GM19035 (cell line): ENCODE results near the gene NENF.
"Not testable (repeated sequence)": the region's sequence is repeated elsewhere in the genome, so short reads cannot be mapped to it uniquely, and the experiment has no call there.

Source experiments
- ATAC-seq: cut with Tn5 transposase; IDR thresholded peaks from one replicate; pipeline ENCODE4 v1.9.1; 2021; ENCODE audit not compliant: unreplicated experiment

The NENF gene

DNA sequence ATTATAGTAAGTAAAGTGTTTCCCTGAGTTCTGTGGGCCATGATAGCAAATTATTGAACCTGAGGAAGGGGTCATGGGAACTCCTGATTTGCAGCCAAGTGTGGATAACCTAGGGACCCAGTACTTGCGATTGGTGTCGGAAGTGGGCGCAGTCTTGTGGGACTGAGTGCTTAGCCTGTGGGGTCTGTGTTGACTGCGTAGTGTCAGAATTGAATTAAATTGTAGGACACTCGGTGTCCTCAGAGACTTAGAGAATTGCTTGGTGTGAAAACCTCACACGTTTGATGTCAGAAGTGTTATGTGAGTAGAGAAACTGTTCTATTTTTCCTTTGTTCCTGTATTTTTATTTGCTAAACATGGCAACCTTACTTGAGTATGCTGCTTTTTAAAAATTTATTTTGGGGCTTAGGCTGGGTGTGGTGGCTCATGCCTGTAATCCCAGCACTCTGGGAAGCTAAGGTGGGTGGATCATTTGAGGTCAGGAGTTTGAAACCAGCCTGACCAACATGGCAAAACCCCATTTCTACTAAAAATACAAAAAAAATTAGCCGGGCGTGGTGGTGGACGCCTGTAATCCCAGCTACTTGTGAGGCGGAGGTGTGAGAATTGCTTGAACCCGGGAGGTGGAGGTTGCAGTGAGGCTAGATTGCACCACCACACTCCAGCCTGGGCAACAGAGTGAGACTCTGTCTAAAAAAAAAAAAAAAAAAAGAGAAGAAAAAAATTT is 48.2 kb downstream of the NENF start:
- ATAC-seq, result not testable (repeated sequence)

DNA sequence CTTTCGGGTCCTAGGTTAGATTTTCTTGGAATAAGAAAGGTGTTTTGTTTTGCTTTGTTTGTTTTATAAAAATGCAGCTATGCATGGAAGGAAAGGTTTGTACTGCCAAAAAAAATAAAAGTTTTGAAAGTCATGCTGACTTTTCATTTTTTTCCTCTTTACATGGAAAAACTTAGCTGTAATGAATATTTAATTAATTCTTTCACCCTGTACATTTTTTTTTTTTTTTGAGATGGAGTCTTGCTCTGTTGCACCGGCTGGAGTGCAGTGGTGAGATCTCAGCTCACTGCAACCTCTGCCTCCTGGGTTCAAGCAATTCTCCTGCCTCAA is 48.7 kb downstream of the NENF start:
- no peak for ATAC-seq

DNA sequence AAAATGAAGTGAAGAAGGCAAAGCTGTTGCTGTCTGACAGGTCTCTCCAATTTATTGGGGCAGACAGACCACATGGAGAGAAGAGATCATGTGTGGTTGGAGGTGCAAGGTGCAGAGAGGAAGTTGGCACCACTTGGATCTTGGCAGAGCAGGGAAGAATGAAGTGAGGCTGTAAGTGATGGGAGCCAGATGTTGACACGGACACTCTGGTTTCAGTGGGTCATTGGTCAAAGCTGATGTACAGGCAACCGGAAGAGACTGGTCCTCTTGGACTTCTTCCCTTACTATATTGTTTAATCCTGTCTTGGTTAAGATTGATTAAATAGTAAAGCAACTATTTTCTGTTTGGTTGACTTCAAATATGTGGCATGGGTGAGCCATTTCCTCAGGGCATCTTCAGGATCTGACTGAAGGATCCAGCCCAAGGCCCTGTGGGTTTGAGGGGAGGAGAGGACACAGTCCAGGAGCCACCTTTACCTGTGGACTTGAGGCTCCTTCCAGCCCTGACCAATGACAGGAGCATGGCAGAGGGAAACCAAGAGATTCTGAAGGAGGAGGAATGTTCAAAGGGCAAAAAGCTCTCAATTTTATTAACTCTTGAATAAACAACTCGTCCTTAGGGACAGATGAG is 49.4 kb downstream of the NENF start:
- no peak for ATAC-seq

DNA sequence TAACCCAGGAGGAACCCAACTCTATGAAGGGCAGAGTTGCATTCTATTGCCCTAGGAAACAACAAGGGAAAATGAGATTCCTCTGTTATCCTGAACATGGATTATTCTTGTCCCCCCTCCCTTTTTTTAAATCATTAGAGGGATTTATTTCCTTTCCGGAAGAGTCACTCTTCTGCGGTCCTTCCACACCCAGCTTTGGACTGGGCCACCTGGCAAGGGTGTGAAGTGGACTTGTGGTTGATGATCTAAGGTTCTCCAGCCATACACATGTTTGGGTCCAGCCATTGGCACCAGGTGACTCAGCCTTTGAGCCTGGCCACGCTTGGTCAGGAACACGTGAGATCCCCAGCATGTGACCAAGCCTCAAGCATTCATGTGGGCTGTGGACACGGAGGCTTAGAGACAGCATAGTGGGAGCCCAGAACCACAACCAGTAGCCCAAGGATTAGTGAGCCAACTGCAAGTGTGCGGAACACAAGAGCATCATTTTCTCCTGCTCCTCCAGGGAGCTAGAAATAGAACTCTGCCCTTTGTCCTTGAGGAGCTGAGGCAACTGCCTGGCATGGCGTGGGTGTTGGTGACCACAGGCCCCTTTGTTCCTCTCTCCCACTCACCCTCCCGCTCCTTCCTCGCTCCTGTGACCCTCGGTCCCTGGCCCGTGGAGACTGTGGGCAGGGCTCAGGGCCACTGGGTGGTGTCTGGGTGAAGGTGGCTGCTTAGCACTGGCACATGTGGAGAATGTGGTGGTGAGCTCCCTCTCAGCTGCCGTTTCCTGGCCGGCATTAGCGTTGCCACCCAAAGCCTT is 50.1 kb downstream of the NENF start:
- ATAC-seq, result no peak

DNA sequence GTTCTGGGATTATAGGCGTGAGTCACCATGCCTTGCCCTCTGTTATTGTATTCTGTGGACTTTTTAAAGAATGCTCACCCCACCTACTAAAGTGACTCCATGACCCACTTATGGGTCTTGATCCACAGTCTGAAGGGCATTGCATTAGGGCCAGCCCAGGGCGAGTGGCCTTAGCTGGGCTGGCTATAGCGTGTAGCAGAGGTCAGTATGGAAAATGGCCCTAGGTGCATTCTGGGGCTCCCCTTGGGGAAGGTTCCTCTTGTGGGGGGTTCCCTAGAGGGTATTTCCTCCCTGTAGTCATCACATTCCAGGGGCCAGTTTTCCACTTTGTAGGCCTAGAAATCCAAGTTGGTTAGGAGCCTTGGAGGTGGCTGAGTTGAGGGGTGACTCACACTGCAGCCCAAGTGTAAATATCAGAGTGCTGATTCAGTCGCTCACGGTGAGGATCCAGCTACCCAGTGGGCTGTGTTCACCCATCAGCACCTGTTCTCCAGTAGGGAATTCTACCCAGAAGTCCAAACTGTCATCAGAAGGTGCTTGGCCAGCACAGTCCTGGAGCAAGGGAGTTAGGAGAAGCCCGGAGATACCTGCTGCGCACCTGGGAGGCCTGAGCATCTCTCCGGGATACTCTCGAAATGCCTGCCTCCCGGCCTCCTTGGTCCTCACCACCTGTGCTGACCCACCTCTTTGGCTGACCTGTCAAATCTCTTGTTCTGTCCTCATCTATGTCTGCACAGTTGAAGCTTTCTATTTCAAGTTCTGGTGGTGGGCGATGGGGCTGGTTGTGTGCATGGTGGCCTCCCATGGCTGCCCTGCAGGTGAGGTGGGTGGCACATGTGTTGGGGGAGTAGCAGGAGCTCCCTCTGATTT is 52.2 kb downstream of the NENF start:
- ATAC-seq, result no peak

DNA sequence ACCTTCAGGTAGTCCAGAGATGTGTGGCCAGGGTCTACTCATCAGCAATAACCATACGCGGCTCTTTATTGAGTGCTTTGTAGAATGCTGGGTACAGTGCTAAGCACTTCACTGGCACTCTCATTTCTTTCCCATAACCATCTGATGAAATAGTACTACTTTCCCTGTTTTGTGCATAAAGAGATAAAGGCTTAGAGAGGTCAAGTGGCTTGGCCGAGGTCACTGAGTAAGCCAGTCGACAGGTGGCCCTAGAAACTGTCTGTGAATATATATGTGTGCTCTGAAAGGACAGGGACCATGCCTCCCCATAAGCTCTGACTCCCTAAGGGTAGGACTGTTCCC is 52.8 kb downstream of the NENF start:
- no peak for ATAC-seq

DNA sequence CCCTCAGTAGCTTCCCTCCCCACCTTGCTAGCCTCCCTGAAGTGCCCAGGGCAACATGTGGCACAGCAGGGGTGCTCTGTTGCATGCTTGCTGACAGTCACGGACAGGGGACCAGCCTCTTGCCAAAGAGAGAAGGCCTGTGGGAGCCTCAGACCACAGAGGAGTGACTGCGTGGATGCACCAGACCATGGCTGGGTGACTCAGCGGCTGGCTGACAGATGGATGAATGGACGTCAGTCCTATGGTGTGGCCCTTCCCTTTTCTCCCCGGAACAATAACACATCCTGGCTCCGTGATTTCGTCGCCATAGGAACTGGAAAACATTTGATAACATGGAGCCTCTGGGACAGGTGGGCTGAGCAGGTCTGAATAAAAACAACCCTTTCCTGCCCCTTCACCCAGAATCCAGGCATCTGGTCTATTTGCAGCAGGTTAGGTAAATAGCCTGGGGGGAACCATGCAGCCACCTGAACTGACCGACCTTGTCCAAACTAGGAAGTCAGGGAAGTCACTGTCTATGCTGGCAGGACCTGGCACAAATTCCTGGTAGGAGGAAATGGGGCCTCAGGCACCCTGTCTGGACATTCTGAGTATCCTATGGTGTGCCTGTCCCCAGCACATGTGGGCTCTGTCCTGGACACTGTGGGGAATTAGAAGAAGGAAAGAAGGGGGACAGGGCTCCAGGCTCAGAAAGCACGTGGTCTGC is 53.3 kb downstream of the NENF start:
- no peak for ATAC-seq

DNA sequence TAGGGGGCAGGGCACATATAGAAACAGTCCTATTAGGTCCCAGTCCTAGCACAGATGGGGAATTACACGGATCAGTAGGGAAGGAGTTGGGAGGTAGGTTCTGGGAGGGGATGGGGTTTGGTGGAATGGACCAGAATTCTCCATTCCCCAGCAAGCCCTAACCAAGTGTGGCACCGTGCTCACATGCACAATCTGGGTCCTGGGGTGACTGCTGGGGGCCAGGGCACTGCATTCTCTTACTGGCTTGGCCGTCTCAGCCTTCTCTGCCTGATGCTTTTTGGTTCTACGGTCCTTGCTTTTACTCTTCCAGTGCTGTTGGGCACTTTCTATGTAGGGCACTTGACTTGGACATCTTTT is 53.9 kb downstream of the NENF start:
- ATAC-seq, result no peak

DNA sequence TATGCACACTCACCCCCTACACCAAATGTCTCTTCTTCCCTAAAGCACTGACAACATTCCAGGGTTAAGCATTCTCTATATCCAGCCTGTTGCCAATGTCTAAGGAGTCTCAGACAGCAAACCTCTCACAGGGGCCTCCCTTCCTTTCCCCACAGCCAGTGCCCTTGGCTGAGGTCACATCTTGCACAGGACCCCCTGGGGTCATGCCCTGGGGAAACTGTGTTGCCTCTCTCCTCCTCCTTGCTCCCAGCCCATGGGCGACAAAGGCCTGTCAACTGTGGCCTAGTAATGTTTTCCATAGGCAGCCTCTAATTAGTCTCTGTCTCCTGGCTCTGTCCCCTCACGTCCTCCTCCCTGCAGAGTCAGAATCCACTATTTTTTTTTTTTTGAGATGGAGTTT is 54.6 kb downstream of the NENF start:
- ATAC-seq, result no peak

DNA sequence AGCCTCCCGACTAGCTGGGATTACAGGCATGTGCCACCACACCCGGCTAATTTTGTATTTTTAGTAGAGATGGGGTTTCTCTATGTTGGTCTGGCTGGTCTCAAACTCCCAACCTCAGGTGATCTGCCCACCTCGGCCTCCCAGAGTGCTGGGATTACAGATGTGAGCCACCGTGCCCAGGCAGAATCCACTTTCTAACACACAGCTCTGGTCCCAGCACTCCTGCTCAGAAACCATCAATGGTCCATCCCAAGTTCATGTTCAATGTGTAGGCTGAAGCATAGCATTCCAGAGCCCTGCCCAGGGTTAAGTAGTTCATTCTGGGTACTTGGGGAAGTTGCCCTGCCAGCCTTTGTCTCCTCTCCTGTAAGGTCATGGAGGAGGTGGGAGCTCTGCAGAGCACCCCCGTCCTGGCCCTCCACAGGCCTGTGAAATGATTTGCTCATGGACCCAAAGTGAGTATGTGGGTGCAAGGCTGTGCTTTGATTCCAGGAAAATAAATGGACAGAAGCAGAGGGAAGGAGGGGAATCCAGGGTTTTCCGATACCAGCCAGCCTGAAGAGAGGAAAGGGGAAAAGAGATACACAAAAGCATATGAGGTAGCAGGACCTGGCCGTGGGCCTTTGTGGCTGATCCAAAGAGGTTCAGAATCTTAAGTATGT is 55.2 kb downstream of the NENF start:
- no peak for ATAC-seq

DNA sequence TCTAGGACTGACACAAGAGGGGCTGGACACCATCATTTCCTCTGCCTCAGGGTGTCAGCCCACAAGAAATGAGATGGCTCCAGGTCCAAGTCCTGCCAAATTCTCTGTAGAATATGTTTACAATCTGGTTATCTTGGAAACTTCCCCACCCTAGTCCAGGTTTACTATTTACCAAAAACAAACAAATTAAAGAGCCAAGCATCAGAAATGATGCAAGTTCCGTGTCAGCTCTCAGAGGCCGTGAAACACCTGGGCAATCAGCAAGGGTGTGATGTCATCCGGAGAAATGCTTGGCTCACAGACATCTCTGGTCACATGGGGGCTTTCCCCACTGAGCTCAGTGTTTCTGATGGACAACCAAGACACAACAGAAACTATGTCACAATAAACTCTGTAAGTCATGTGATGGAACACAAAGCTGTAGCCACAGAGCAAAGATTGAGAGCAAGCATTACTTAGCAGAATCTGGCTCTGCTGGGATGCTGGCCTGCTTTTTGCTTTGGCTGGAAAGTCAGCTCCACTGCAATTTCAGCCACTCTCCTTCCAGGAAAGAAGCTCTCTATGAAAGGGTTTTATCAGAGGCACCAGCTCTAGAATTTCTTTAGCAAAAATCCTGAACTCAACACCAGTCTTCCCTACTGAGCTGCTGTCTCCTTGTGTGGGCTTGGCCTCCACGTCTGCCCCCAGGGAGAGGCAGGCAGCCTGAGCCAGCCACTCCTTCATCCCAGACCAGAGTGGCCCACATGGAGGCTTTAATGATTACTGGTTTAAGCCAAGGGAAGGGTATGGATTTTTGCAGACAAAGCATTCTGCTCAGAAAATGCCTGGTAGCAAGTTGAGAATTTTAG is 55.9 kb downstream of the NENF start:
- peak; percentile 94 for ATAC-seq

DNA sequence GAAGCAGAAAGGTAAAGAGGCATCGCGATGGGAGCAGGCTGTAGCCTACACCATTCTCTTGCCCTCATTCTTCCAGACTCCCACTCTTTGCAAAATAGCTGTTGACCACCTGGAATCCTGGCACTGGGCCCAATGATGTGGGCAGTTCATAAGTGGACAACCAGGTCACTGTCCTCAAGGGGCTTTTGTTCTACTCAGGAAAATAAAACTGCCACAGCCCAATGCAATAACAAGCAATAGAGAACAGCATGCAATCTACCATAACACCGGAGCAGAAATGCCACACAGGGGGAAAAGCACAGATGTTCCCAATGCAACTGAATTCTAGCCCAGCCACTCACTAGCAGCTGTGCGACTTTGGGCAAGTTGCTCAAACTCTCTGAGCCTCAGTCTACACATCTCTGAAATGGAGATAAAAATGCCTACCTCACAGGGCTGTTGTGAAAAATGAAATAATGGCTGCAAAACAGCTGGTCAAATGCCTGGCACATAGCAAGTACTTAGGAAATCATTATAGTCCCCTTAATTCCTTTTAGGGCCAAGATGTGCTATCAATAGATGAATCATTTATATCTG is 56.7 kb downstream of the NENF start:
- no peak for ATAC-seq

DNA sequence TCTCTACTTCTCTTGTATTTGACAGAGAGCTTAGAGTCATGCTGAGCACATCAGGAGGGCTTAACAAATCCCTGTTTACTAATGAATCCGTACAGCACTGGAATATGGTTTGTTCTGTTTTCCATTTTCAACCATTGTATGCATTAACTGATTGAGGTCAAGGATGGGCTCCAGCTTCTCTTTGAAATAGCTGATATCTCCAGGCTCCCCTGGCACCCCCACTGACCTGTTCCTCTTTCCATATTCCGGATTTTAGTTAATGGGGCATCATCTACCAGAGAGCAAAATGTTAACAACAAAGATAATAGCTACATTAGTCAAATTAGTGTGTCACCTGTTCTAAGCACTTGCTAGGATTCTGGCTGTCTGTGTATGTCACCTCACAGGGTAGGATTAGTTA is 57.6 kb downstream of the NENF start:
- ATAC-seq, result no peak

DNA sequence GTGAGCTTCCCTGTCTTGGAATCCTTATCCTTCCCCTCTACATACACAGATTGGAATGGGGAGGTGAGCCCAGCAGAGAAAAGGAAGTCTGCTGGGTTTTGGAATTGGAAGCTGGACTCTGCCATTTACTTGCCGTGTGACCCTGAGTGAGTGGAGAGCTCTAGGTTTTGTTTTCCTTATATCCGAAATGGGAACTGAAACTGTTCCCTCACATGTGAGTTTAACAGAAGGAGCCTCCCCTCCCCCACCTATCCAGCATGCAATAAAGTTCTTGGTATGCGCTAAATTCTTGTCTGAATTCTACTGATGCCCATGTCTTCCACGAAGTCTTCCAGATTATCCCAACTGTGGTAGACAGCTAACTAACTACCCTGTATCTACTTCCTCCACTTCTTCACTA is 58.7 kb downstream of the NENF start:
- no peak for ATAC-seq
